BLaER1 treated with 17β-estradiol and CSF1 and Interleukin-3, amounts not matched to agents 10 nM and 100 nM (cell line): ENCODE measurements around the gene GGNBP2.

Source experiments
- H3K27ac ChIP-seq, 11 experiments: shearing (Covaris generic); formaldehyde crosslinking; 2 replicates each; pipeline ENCODE4 v1.8.1; 2022
- H3K27me3 ChIP-seq, 11 experiments: shearing (Covaris generic); formaldehyde crosslinking; 2 replicates each; pipeline ENCODE4 v1.8.1; 2022
- H3K36me3 ChIP-seq, 11 experiments: shearing (Covaris generic); formaldehyde crosslinking; 2 replicates each; pipeline ENCODE4 v1.8.1; 2022
- H3K4me1 ChIP-seq, 10 experiments: shearing (Covaris generic); formaldehyde crosslinking; 2 replicates each; pipeline ENCODE4 v1.8.1; 2022
- H3K4me2 ChIP-seq, 11 experiments: shearing (Covaris generic); formaldehyde crosslinking; 2 replicates each; pipeline ENCODE4 v1.8.1; 2022
- H3K4me3 ChIP-seq, 10 experiments: shearing (Covaris generic); formaldehyde crosslinking; 2 replicates each; pipeline ENCODE4 v1.8.1; 2022
- H3K9ac ChIP-seq, 11 experiments: shearing (Covaris generic); formaldehyde crosslinking; 2 replicates each; pipeline ENCODE4 v1.8.1; 2022
- H3K9me3 ChIP-seq, 11 experiments: shearing (Covaris generic); formaldehyde crosslinking; replicated peaks in 1 of 11; 2 replicates each; pipeline ENCODE4 v1.8.1; 2022
- H4K20me1 ChIP-seq, 11 experiments: shearing (Covaris generic); formaldehyde crosslinking; 2 replicates each; pipeline ENCODE4 v1.8.1; 2022
- Cebpa-rat ChIP-seq, 11 experiments: shearing (Covaris generic); IDR thresholded peaks; 2 replicates each; pipeline ENCODE4 v1.8.1; 2022

GGNBP2 gene

DNA sequence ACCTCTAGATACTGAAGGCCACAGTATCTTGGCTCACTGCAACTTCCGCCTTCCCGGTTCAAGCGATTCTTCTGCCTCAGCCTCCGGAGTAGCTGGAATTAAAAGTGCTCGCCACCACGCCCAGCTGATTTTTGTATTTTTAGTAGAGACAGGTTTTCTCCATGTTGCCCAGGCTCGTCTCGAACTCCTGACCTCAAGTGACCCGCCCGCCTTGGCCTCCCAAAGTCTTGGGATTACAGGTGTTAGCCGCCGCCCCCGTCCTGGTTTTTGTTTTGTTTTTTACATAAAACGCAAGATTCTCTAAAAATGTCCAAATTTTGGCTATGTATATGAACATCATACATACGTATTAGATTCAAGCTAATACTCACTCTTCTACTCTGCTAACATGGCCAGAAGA is 2.0 kb upstream of the GGNBP2 start:
- Histone ChIP-seq H3K4me2 (peak overlapping the region in 9 of 11 experiments; percentile 72 to 94 (median 91); a peak in 17 of 22 replicates), H3K9ac (peak overlapping the region in 3 of 11 experiments; percentile 99 to 100 (median 99); a peak in 3 of 22 replicates), H3K27me3 (no peaks in the 10 kb centered on the region), H3K9me3 (no peaks in the 10 kb centered on the region), H3K4me3 (0 out of 20 replicates have a peak overlapping the region, but pooled peaks of 1 of the 10 experiments have one; percentile 93), H4K20me1 (peaks cover 21 to 24% (median 22%) of the 10 kb centered on the region in 11 experiments), H3K27ac (peak overlapping the region in 2 of 11 experiments; percentile 100; a peak in 1 of 22 replicates), H3K36me3 (peaks cover 24 to 52% (median 41%) of the 10 kb centered on the region in 11 experiments), H3K4me1 (peaks cover 17 to 27% (median 22%) of the 10 kb centered on the region in 10 experiments)
- no peak for TF ChIP-seq Cebpa-rat (IDR thresholded peaks at IDR 0.05)

DNA sequence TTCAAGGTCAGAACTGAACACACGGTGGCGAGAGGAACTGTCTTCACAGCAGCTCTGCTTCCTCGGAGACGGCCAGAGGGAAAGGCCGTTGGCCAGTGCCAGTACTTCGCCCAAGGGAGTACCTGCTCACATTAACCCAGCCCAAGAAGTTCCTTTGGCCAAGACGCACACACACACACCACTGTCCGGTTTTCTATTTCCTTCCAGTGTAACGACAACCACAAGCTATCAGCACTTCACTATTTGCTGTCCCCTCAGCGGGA is 744 bp upstream of the GGNBP2 start:
- peak overlapping the region; percentile 98 to 100 (median 99) for H3K27ac ChIP-seq
- H3K4me1 ChIP-seq: peaks cover 28 to 40% (median 33%) of the 10 kb centered on the region in 10 experiments
- H3K9me3 ChIP-seq: no peaks in the 10 kb centered on the region
- peaks cover 22 to 52% (median 38%) of the 10 kb centered on the region in 11 experiments; a peak in 19 of 22 replicates for H3K36me3 ChIP-seq
- peaks cover 33 to 36% (median 35%) of the 10 kb centered on the region in 11 experiments for H4K20me1 ChIP-seq
- TF ChIP-seq Cebpa-rat (IDR thresholded peaks at IDR 0.05): no peak
- H3K27me3 ChIP-seq: no peaks in the 10 kb centered on the region
- H3K9ac ChIP-seq: peak overlapping the region; percentile 98 to 100 (median 99)
- H3K4me2 ChIP-seq: peak overlapping the region; percentile 72 to 97 (median 92)
- peak overlapping the region; percentile 74 to 98 (median 89) for H3K4me3 ChIP-seq

DNA sequence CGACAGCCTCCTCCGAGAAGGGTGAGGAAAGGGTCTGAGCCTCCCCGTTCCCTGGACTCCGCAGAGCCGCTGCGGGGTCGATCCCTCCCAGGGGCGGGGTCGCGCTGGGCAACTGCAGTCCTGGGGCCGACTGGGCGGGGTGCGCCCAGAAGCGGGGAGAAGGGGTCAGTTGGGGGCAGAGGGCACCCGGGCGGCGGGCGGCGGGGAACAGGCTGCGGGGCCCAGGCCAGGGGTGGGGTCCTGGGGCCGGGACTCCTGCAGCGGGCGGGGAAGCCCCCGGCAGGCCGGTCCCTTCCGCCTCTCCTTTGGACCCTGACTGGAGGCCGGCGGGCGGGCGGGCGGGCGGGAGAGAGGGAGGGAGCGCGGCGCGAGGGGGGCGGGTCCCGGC is 352 bp downstream of the GGNBP2 start:
- no peaks in the 10 kb centered on the region for H3K27me3 ChIP-seq
- H3K9ac ChIP-seq: peak overlapping the region; percentile 98 to 100 (median 99)
- H4K20me1 ChIP-seq: peaks cover 43 to 47% (median 45%) of the 10 kb centered on the region in 11 experiments
- H3K27ac ChIP-seq: peak overlapping the region; percentile 98 to 100 (median 99)
- peak overlapping the region in 5 of 11 experiments; percentile 29 to 92 (median 51); a peak in 5 of 22 replicates for H3K4me2 ChIP-seq
- H3K4me1 ChIP-seq: peaks cover 33 to 50% (median 38%) of the 10 kb centered on the region in 10 experiments
- TF ChIP-seq Cebpa-rat (IDR thresholded peaks at IDR 0.05): no peak
- H3K4me3 ChIP-seq: peak overlapping the region; percentile 74 to 98 (median 89)
- H3K9me3 ChIP-seq: no peaks in the 10 kb centered on the region
- H3K36me3 ChIP-seq: peaks cover 21 to 52% (median 42%) of the 10 kb centered on the region in 11 experiments; a peak in 20 of 22 replicates

DNA sequence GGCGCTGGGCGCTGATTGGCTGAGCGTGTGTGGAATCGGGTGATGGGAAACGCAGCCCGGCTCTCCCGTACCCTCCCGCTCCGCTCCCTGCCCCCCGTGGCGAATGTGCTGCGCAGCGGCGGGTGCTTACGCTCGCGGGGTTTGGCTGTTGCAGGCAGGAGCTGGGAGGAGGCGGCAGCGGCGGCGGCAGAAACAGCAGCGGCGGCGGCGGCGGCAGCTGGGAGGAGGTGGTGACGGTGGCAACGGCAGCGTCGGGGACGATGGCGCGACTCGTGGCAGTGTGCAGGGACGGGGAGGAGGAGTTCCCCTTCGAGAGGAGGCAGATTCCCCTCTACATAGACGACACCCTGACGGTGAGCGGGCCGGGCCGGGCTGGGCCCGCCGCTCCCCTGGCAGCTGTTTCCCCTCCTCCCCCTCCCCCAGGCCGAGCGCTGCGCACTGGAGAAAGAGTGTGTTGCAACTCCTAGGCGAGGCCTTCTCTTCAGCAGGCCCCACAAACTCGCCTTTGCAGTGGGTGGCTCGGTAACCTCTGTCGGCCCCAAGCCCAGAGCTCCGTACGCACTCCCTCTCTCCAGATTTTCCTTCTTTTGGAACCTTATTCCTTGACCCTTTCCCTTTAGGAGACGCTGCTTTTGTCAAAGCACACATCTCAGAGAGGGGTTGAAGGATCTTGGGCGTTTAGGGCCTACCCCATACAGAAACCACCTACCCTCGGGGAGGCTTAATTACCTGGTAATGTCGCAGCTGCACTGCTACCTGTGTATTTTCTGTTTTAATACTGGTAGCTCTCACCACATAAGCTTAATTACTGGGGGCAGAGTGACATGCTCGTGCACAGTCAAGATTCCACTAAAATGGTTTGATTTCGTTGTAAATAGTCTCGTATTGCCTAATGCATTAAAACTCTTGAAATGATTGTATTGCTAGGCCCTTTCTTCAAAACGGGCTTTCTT is 1.0 kb downstream of the GGNBP2 start:
- Histone ChIP-seq H3K9me3 (no peaks in the 10 kb centered on the region), H3K36me3 (peaks cover 15 to 52% (median 39%) of the 10 kb centered on the region in 11 experiments; a peak in 20 of 22 replicates), H3K9ac (peak overlapping the region; percentile 90 to 100 (median 99)), H3K27me3 (no peaks in the 10 kb centered on the region), H3K4me2 (peak overlapping the region; percentile 85 to 100 (median 90)), H4K20me1 (peaks cover 50 to 53% (median 52%) of the 10 kb centered on the region in 11 experiments), H3K27ac (peak overlapping the region; percentile 82 to 100 (median 99)), H3K4me3 (peak overlapping the region; percentile 74 to 98 (median 89)), H3K4me1 (peaks cover 39 to 57% (median 45%) of the 10 kb centered on the region in 10 experiments)
- TF ChIP-seq Cebpa-rat (IDR thresholded peaks at IDR 0.05): peak in 10 of 11 experiments; percentile 20 to 91 (median 81); a peak in 17 of 22 replicates

DNA sequence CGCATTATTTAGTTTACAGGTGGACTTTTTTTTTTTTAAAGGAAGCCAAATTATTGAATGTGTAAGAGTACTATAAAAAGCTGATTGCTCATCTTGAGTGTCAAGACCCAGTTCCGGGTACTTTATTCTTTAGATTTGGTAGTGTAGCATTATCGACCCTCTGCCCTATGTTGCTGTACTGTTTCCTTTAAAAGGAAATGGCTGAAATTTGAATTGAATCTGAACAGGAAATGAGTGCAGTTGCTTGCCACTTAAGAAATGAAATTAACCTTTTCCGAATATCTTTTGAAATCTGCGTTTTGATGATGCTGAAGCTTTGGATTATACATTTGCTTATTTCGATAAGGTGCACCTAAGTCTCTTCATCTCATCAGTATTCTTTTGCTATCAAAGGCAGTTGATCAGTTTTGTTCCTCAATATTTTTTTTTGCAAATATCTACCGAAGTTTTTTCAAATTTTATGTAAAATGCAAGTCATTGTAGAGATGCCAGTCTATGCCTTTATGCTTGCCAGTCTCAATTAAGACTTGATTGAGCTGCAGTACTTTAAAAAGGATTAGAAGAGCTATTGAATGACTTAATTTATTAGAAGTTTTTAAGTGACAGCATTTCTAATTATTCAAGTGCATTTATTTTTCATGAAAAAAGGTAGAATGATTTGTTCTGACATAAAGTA is 1.8 kb downstream of the GGNBP2 start:
- Histone ChIP-seq H3K4me3 (peak overlapping the region; percentile 74 to 98 (median 89)), H3K9ac (peak overlapping the region; percentile 90 to 100 (median 99)), H3K36me3 (peaks cover 16 to 57% (median 44%) of the 10 kb centered on the region in 11 experiments; a peak in 20 of 22 replicates), H3K4me2 (peak overlapping the region; percentile 85 to 100 (median 90)), H3K27ac (peak overlapping the region; percentile 82 to 100 (median 99); a peak in 21 of 22 replicates), H3K4me1 (peaks cover 45 to 65% (median 51%) of the 10 kb centered on the region in 10 experiments), H4K20me1 (peaks cover 58 to 62% (median 60%) of the 10 kb centered on the region in 11 experiments), H3K9me3 (no peaks in the 10 kb centered on the region), H3K27me3 (no peaks in the 10 kb centered on the region)
- no peak for TF ChIP-seq Cebpa-rat (IDR thresholded peaks at IDR 0.05)

DNA sequence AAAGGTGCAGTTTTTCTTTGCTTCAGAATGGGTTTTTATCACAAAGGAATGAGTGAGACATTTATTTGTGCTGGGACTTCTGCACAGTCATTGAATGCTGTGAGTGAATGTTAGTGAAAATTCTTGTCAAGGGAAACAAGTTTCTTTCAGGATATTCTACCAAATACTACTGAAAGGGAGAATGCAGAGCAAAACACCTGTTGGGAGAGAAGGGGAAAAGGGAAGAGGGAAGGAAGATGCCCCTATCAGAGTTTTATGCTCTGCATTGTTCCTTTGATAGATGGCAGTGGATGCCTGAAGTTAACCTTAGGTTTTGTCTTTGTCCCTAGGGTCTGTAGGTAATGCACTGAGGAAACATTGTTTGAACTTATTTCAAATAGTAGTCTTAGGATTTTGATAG is 3.1 kb downstream of the GGNBP2 start:
- Histone ChIP-seq H4K20me1 (peaks cover 70 to 74% (median 73%) of the 10 kb centered on the region in 11 experiments), H3K4me3 (peak overlapping the region in 9 of 10 experiments; percentile 74 to 98 (median 90); a peak in 9 of 20 replicates), H3K27ac (peak overlapping the region in 4 of 11 experiments; percentile 98 to 100 (median 99); a peak in 6 of 22 replicates), H3K4me2 (peak overlapping the region; percentile 85 to 100 (median 90)), H3K4me1 (peaks cover 45 to 66% (median 51%) of the 10 kb centered on the region in 10 experiments), H3K9ac (peak overlapping the region; percentile 90 to 100 (median 99); a peak in 19 of 22 replicates), H3K27me3 (no peaks in the 10 kb centered on the region), H3K9me3 (no peaks in the 10 kb centered on the region), H3K36me3 (peaks cover 16 to 69% (median 48%) of the 10 kb centered on the region in 11 experiments; a peak in 21 of 22 replicates)
- TF ChIP-seq Cebpa-rat (IDR thresholded peaks at IDR 0.05): no peak

DNA sequence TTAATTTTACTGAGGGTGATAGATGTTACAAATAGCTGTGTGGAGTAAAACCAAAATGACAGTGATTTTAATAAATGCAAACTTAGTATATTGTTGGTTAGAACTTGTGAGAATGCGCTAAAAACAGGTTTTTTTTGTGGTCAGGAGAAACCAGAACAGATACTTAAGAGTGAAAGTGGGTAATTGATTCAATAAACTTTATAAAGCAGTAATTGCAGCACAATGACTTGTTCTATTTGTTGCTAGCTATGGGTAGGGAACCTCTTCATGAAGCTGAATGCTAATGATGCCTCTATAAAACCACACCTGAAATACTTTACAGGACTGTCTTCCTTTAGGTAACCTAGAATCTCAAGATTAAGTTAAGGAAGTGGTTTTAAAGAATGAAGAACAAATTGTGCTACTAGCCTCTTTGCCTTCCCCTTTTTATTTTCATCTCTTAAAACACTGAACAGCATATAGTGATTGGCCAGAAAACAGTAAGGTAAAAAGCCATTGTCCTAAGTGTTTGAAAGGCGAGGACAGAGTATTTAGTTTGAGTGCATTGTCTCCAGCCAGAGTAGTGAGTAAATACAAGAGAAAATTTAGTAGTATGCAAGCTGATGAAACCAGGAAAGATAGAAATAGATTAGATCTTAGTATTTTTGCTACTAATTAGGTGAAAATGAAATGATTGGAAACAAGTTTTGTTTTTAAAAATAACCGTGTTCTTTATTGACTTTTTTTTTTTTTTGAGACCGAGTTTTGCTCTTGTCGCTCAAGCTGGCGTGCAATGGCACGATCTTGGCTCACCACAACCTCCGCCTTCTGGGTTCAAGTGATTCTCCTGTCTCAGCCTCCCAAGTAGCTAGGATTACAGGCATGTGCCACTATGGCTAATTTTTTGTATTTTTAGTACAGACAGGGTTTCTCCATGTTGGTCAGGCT is 6.0 kb downstream of the GGNBP2 start:
- Histone ChIP-seq H3K4me1 (peaks cover 35 to 59% (median 42%) of the 10 kb centered on the region in 10 experiments), H3K27ac (peak overlapping the region in 3 of 11 experiments; percentile 19 to 51 (median 24); a peak in 3 of 22 replicates), H3K4me3 (no peak overlapping the region), H3K4me2 (peak overlapping the region in 10 of 11 experiments; percentile 1 to 100 (median 49); a peak in 16 of 22 replicates), H4K20me1 (peaks cover 97 to 100% (median 100%) of the 10 kb centered on the region in 11 experiments), H3K9me3 (no peaks in the 10 kb centered on the region), H3K27me3 (no peaks in the 10 kb centered on the region), H3K36me3 (peaks cover 31 to 99% (median 66%) of the 10 kb centered on the region in 11 experiments), H3K9ac (no peak overlapping the region; a peak in 1 of 22 replicates)
- TF ChIP-seq Cebpa-rat (IDR thresholded peaks at IDR 0.05): no peak
